ENCODE measurements around the gene CD83.

DNA sequence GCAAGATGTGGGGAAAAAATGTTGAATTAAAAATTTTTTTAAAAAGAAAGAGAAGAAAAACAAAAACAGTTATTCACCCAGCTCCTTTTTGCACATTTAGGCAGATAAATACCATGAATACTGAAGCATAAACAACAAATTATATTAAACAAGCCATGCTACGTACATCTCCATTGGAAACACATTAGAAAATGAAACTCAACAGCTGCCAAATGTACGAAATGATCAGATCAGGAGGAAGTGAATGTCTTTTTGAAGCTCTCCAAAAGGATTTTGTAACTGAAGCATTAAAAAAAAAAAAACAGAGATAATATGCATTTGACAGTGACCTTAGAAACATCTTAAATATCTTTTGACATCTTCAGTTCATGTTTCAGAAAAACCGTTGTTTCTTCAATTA, 56.7 kb downstream of the CD83 start:
- TF ChIP-seq, protein P1, sequence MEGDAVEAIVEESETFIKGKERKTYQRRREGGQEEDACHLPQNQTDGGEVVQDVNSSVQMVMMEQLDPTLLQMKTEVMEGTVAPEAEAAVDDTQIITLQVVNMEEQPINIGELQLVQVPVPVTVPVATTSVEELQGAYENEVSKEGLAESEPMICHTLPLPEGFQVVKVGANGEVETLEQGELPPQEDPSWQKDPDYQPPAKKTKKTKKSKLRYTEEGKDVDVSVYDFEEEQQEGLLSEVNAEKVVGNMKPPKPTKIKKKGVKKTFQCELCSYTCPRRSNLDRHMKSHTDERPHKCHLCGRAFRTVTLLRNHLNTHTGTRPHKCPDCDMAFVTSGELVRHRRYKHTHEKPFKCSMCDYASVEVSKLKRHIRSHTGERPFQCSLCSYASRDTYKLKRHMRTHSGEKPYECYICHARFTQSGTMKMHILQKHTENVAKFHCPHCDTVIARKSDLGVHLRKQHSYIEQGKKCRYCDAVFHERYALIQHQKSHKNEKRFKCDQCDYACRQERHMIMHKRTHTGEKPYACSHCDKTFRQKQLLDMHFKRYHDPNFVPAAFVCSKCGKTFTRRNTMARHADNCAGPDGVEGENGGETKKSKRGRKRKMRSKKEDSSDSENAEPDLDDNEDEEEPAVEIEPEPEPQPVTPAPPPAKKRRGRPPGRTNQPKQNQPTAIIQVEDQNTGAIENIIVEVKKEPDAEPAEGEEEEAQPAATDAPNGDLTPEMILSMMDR (IDR thresholded peaks at IDR 0.05 in 4 of 5, conservative IDR thresholded peaks at IDR 0.05 in 1 of 5) = no peak
- no peak for TF ChIP-seq POLR2A (IDR thresholded peaks at IDR 0.05)

Measured in gastrocnemius medialis (tissue), 4 donors.